Tibial nerve (tissue), 4 donors: ENCODE data around the gene ICAM5. TPM values are rescaled to one million over a fixed set of nuclear protein-coding genes. Genes with fewer than 3 reads are reported as not detected.

Source experiments
- DNase-seq, 2 donors: peaks; one replicate each; pipeline ENCODE4 v3.0.0-alpha.2; 2019; ENCODE audit warnings: low spot score in 2 of 2
- H3K27ac ChIP-seq, 4 donors: fragments of 200-600 bp; sonication (generic) in 3 of 4; one replicate each; pipeline ENCODE4 v1.5.1; 2017 to 2019; ENCODE audit warnings: mild to moderate bottlenecking in 1 of 4
- H3K27me3 ChIP-seq, 2 donors: fragments of 200-600 bp; sonication (generic) in 1 of 2; one replicate each; pipeline versions ENCODE4 v1.5.1 to v1.6.0; 2017 to 2019
- H3K36me3 ChIP-seq, 3 donors: fragments of 200-600 bp; sonication (generic); one replicate each; pipeline ENCODE4 v1.5.1; 2018 to 2019
- H3K4me1 ChIP-seq, 4 donors: fragments of 200-600 bp; sonication (generic) in 3 of 4; one replicate each; pipeline ENCODE4 v1.5.1; 2017 to 2019
- H3K4me3 ChIP-seq, 4 donors: fragments of 200-600 bp; sonication (generic) in 3 of 4; one replicate each; pipeline ENCODE4 v1.5.1; 2017 to 2019; ENCODE audit warnings: mild to moderate bottlenecking in 1 of 4, moderate library complexity in 1 of 4
- H3K9me3 ChIP-seq, 4 donors: fragments of 200-600 bp; sonication (generic) in 3 of 4; one replicate each; pipeline ENCODE4 v1.5.1; 2017 to 2019
- CTCF ChIP-seq, 5 experiments: fragments of 200-600 bp in 3 of 5; fragments of 450-650 bp in 2 of 5; sonication (generic) in 3 of 5; IDR thresholded peaks; one replicate each; pipeline ENCODE4 v1.5.1; 2016 to 2019; ENCODE audit warnings: antibody characterized with exemption in 5 of 5, mild to moderate bottlenecking in 3 of 5, moderate library complexity in 2 of 5
- EP300 ChIP-seq, 2 donors: sonication (generic); formaldehyde crosslinking; IDR thresholded peaks; one replicate each; pipeline ENCODE4 v1.6.1; 2017; ENCODE audit warnings: antibody characterized with exemption in 2 of 2, mild to moderate bottlenecking in 1 of 2
- POLR2A ChIP-seq, 2 donors: fragments of 450-650 bp; IDR thresholded peaks; one replicate each; pipeline ENCODE4 v1.6.1; 2017; ENCODE audit warnings: antibody characterized with exemption in 2 of 2, mild to moderate bottlenecking in 2 of 2, moderate library complexity in 2 of 2
- WGBS, 2 donors: methylation state at CpG; one replicate each; pipeline ENCODE4 v1.1.5; 2018; 5-methylcytosine and 5-hydroxymethylcytosine counted together
- total RNA-seq, 4 donors: library from RNA; depleted of rRNA; stranded (reverse); fragments of >200 nt; gene quantifications; one replicate each; pipeline ENCODE4 v1.1.0, GENCODE V29; 2016

The ICAM5 gene
- total RNA-seq, 4 donors from 2014 or later: 0.21 to 2.7 (median 0.93) TPM

- Histone ChIP-seq H3K4me3 (peak overlapping the region in 3 of 4 donors; percentile 81 to 99 (median 95)), H3K9me3 (no peaks in the 10 kb centered on the region), H3K4me1 (peaks cover 0 to 18% (median 4%) of the 10 kb centered on the region in 4 donors), H3K36me3 (peaks cover 3 to 65% (median 33%) of the 10 kb centered on the region in 3 donors), H3K27me3 (no peaks in the 10 kb centered on the region), H3K27ac (peak overlapping the region in 3 of 4 donors; percentile 32 to 79 (median 59))
- TF ChIP-seq CTCF (IDR thresholded peaks at IDR 0.05) (no peak), POLR2A (IDR thresholded peaks at IDR 0.05) (no peak), EP300 (IDR thresholded peaks at IDR 0.05) (no peak)
- no peak for DNase-seq
- 60 to 67% methylated on average over 17 to 19 of the region's 19 CpGs for WGBS, 2 donors
These were observed 26.7 kb downstream of the ICAM5 start for GRCh38 chr19:10316229-10317044.

DNA sequence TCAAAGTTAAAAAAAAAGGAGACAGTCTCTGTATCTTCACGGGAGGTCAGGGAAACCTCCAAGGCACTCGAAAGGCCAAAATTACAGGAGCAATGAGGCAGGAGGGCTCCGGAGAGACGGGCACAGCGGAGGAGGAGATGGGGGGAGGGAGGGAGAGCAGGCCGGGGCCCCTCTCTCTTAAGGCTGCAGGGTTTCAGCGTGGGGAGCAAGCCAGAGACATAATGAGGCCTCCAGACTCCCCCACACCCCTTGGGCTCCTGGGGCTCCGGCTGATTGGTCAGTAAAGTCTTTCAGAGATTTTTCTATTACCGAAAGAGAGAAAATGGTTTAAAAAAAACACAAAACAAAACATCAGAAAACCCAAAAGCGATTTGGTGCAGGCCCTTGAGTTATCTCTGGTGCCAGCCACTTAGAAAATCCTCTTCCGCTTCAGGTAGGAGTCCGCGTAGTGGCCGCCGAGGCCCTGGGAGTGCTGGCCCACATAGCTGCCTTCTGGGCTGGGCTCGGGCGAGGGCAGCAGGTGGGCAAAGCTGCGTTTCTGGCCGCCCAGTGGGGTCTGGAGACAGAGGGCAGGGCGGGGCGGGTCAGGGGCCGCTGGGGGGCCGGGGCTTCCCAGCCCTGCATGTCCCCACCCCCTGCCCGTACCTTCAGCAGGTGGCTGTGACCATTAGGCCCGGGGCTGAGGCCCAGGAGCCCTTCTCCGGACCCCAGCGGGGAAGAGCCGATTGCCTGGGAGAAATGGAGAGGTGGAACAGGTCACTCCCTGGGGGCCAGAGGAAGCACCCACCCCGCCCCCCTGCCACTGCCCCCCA is 27.5 kb downstream of the ICAM5 start:
- H3K4me1 ChIP-seq: peaks cover 0 to 18% (median 4%) of the 10 kb centered on the region in 4 donors
- H3K4me3 ChIP-seq: no peak overlapping the region
- 73 to 79% methylated on average over 29 of the region's 29 CpGs for WGBS, 2 donors
- TF ChIP-seq POLR2A (IDR thresholded peaks at IDR 0.05) (no peak), CTCF (IDR thresholded peaks at IDR 0.05) (no peak), EP300 (IDR thresholded peaks at IDR 0.05) (no peak)
- H3K27ac ChIP-seq: no peak overlapping the region
- DNase-seq: no peak
- H3K9me3 ChIP-seq: no peaks in the 10 kb centered on the region
- H3K36me3 ChIP-seq: peaks cover 3 to 69% (median 35%) of the 10 kb centered on the region in 3 donors
- H3K27me3 ChIP-seq: no peaks in the 10 kb centered on the region

- H3K9me3 ChIP-seq: no peaks in the 10 kb centered on the region
- DNase-seq: no peak
- H3K4me1 ChIP-seq: peaks cover 0 to 18% (median 4%) of the 10 kb centered on the region in 4 donors
- TF ChIP-seq EP300 (IDR thresholded peaks at IDR 0.05) (no peak), POLR2A (IDR thresholded peaks at IDR 0.05) (no peak), CTCF (IDR thresholded peaks at IDR 0.05) (no peak)
- no peak overlapping the region for H3K4me3 ChIP-seq
- H3K27ac ChIP-seq: no peak overlapping the region
- H3K36me3 ChIP-seq: peaks cover 3 to 72% (median 41%) of the 10 kb centered on the region in 3 donors
- H3K27me3 ChIP-seq: no peaks in the 10 kb centered on the region
- 85 to 92% methylated on average over 15 of the region's 15 CpGs for WGBS, 2 donors
These were observed 28.2 kb downstream of the ICAM5 start for GRCh38 chr19:10317857-10318462.

- Histone ChIP-seq H3K27me3 (no peaks in the 10 kb centered on the region), H3K4me3 (no peak overlapping the region), H3K36me3 (peaks cover 3 to 79% (median 46%) of the 10 kb centered on the region in 3 donors), H3K27ac (no peak overlapping the region), H3K4me1 (peaks cover 0 to 18% (median 4%) of the 10 kb centered on the region in 4 donors), H3K9me3 (no peaks in the 10 kb centered on the region)
- WGBS, 2 donors: 91 to 93% methylated on average over 13 of the region's 13 CpGs
- no peak for TF ChIP-seq POLR2A (IDR thresholded peaks at IDR 0.05)
- no peak for TF ChIP-seq CTCF (IDR thresholded peaks at IDR 0.05)
- TF ChIP-seq EP300 (IDR thresholded peaks at IDR 0.05): no peak
- no peak for DNase-seq
These were observed 29.3 kb downstream of the ICAM5 start for GRCh38 chr19:10318807-10319682.
